GM12864 (cell line): ENCODE results near the gene SRPRA.
"Not testable (repeated sequence)": the region's sequence is repeated elsewhere in the genome, so short reads cannot be mapped to it uniquely, and the experiment has no call there.

Source experiments
- DNase-seq: peaks from one replicate; pipeline ENCODE4 v3.0.0-alpha.2; 2011; ENCODE audit warnings: low read depth
- H3K4me3 ChIP-seq: 2 replicates; pipeline ENCODE4 v1.5.1; 2011; ENCODE audit warnings: mild to moderate bottlenecking, low read depth, low read length, control low read depth
- TF ChIP-seq, protein P1 (sequence below): IDR thresholded peaks from 2 replicates; pipeline ENCODE4 v1.5.1; 2011; ENCODE audit warnings: low read depth, mild to moderate bottlenecking, moderate library complexity, low read length, control low read depth, inconsistent platforms; ENCODE audit errors: missing control alignments

SRPRA gene

DNA sequence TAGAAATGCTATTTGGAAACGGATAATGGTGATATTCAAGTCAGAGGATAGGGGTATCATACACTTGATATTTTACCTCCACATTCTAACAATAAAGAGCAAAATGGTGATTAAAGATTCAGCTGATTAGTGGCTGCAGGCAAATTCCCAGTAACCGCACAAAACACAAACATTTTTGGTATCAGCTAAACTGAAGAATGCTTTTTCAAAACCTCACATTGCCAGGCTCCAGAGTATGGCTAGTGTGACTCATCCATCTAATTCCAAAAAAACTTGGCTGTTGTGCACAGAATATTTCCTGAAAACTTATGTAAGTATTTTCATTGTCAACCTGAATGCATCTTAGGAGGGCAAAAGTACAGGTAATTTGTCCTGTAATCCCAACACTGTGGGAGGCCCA, 10.9 kb downstream of the SRPRA start:
- H3K4me3 ChIP-seq: no peak overlapping the region
- TF ChIP-seq, protein P1, sequence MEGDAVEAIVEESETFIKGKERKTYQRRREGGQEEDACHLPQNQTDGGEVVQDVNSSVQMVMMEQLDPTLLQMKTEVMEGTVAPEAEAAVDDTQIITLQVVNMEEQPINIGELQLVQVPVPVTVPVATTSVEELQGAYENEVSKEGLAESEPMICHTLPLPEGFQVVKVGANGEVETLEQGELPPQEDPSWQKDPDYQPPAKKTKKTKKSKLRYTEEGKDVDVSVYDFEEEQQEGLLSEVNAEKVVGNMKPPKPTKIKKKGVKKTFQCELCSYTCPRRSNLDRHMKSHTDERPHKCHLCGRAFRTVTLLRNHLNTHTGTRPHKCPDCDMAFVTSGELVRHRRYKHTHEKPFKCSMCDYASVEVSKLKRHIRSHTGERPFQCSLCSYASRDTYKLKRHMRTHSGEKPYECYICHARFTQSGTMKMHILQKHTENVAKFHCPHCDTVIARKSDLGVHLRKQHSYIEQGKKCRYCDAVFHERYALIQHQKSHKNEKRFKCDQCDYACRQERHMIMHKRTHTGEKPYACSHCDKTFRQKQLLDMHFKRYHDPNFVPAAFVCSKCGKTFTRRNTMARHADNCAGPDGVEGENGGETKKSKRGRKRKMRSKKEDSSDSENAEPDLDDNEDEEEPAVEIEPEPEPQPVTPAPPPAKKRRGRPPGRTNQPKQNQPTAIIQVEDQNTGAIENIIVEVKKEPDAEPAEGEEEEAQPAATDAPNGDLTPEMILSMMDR: no peak
- DNase-seq: no peak

- H3K4me3 ChIP-seq: no peak overlapping the region
- DNase-seq: no peak
- TF ChIP-seq, protein P1: no peak
Measured at GRCh38 chr11:126257144-126257543, 11.6 kb downstream of the SRPRA start.

DNA sequence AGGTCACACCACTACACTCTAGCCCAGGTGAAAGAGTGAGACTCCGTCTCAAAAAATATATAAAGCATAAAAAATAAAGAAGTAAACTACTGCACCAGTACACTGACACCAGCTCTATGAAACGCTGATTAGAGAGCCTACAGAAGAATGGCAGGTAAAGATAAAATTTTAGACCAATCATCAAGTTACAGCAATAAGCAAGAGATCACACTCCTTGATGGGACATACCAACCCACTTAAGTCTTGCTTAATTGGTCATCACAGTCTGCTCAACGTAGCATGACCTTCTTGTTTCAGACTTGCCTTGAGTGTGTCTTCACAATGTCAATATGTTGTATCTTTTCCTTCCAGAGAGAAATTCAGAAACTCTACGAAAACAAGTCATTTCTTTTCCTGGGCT, 12.5 kb downstream of the SRPRA start:
- DNase-seq: no peak
- TF ChIP-seq, protein P1: no peak
- H3K4me3 ChIP-seq: no peak overlapping the region

- not testable (repeated sequence) for DNase-seq
Measured at GRCh38 chr11:126255507-126255906, 13.2 kb downstream of the SRPRA start.

GRCh38 chr11:126254819-126255218, 13.9 kb downstream of the SRPRA start:
- TF ChIP-seq, protein P1: no peak
- no peak overlapping the region for H3K4me3 ChIP-seq
- DNase-seq: no peak

More at GRCh38 chr11:126255507-126255906, 13.2 kb downstream of the SRPRA start:
- not testable (repeated sequence) for H3K4me3 ChIP-seq

DNA sequence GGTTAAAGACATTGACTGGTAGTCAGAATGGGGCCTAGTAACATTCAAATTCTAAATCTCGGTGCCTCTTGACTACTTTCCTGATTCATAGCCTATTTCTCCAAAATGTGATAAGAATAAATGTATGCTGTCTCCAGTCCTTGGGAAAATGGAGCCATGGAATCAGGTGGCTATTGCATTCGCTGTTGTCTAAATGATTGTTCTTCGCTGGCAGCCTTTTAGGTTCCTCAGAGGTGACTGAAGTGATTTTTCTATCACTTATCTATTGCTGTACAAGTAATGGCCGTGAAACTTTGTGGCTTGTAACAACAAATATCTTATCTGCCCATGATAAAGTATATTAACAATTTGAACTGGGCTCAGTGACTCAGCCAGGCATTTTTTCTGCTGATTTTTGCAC, 15.4 kb downstream of the SRPRA start:
- TF ChIP-seq, protein P1: no peak
- DNase-seq: no peak
- H3K4me3 ChIP-seq: no peak overlapping the region

DNA sequence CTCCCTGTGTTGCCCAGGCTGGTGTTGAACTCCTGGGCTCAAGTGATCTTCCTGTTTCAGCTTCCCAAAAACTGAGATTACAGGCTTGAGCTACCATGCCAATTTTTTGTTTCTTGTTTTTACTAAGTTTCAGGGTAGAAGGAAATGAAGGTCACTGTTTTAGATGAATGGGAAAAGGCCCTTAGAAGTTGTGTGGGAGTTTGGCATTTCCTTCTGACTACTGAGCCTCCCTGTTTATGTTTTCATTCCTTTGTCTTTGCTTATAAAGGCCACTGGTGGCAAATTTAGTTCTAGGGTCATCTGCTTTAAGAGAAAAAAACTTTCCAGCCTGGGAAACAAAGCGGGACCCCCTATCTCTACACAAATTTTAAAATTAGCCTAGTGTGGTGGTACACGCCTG, 22.1 kb downstream of the SRPRA start:
- TF ChIP-seq, protein P1: no peak
- no peak for DNase-seq

DNA sequence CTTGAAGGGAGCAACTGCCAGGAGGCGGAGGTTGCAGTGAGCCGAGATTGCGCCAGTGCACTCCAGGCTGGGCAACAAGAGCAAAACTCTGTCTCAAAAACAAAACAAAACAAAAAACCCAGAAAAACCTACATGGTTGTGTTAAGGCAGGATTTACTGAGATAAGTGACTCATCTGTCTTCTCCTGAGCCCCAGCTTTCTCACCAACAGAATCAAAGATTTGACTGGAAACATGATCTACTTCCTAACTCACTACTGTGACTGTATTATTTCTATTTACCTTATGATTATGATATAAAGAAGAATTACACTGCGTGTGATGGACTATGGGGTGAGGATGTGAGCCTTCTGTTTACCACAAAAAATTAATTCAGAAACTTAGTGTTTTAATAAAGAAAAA, 35.3 kb downstream of the SRPRA start:
- no peak for DNase-seq
- no peak overlapping the region for H3K4me3 ChIP-seq
- TF ChIP-seq, protein P1: no peak

More for the DNA sequence above, 22.1 kb downstream of the SRPRA start:
- no peak overlapping the region for H3K4me3 ChIP-seq
